ENCODE measurements around the gene HPDL. TPM values are rescaled to one million over a fixed set of nuclear protein-coding genes. Genes with fewer than 3 reads are reported as not detected.

The HPDL gene
- total RNA-seq, 4 donors from 2014 or later: 0.16 to 2.3 (median 1.1) TPM; not detected in 1

GRCh38 chr1:45321444-45321843, 5.3 kb upstream of the HPDL start:
- Histone ChIP-seq H3K4me1 (peaks cover 0 to 4% of the 10 kb centered on the region in 2 donors), H3K9me3 (no peaks in the 10 kb centered on the region), H3K27ac (no peak overlapping the region), H3K27me3 (no peaks in the 10 kb centered on the region), H3K36me3 (no peaks in the 10 kb centered on the region), H3K4me3 (no peak overlapping the region)
- intact Hi-C loops (cut with DNase I; ENCODE audit: low total_unique reads) (no loop called here), in situ Hi-C loops (cut with MboI; ENCODE audit: low sequenced_read_pairs in 4 of 4) (no loop called here)
- ATAC-seq (no peak), DNase-seq (no peak)
- TF ChIP-seq POLR2A (IDR thresholded peaks at IDR 0.05): no peak
- TF ChIP-seq, protein P1, sequence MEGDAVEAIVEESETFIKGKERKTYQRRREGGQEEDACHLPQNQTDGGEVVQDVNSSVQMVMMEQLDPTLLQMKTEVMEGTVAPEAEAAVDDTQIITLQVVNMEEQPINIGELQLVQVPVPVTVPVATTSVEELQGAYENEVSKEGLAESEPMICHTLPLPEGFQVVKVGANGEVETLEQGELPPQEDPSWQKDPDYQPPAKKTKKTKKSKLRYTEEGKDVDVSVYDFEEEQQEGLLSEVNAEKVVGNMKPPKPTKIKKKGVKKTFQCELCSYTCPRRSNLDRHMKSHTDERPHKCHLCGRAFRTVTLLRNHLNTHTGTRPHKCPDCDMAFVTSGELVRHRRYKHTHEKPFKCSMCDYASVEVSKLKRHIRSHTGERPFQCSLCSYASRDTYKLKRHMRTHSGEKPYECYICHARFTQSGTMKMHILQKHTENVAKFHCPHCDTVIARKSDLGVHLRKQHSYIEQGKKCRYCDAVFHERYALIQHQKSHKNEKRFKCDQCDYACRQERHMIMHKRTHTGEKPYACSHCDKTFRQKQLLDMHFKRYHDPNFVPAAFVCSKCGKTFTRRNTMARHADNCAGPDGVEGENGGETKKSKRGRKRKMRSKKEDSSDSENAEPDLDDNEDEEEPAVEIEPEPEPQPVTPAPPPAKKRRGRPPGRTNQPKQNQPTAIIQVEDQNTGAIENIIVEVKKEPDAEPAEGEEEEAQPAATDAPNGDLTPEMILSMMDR (IDR thresholded peaks at IDR 0.05 in 4 of 5, conservative IDR thresholded peaks at IDR 0.05 in 1 of 5): no peak

DNA sequence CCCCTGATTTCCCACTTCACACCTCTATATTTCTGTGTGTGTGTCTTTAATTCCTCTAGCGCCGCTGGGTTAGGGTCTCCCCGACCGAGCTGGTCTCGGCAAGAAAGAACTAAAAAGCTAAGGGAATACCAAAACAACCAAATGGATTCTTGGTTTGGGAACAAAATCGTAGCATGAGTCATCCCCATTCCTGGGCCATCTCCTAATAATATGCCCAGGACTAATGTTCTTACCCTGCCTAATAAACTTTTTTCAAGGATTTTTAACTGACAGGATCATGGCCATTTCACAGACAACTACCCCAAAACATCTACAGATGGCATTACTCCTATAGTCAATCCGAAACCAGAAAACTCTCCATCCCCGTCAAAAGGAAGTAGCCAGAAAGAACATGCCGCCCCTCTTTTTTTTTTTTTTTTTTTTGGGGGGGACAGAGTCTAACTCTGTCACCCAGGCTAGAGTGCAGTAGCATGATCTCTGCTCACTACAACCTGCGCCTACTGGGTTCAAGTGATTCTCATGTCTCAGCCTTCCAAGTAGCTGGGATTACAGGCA, 4.1 kb upstream of the HPDL start:
- in situ Hi-C loops (cut with MboI; ENCODE audit: low sequenced_read_pairs in 4 of 4): no loop called here
- DNase-seq (no peak), ATAC-seq (no peak)
- Histone ChIP-seq H3K4me3 (no peak overlapping the region), H3K36me3 (no peaks in the 10 kb centered on the region), H3K4me1 (peaks cover 5 to 14% of the 10 kb centered on the region in 2 donors), H3K27me3 (no peaks in the 10 kb centered on the region), H3K27ac (no peak overlapping the region), H3K9me3 (no peaks in the 10 kb centered on the region)
- TF ChIP-seq, protein P1 (IDR thresholded peaks at IDR 0.05 in 4 of 5, conservative IDR thresholded peaks at IDR 0.05 in 1 of 5): no peak
- TF ChIP-seq POLR2A (IDR thresholded peaks at IDR 0.05): no peak
- intact Hi-C loops (cut with DNase I; ENCODE audit: low total_unique reads): no loop called here

GRCh38 chr1:45325851-45326506, 716 bp upstream of the HPDL start:
- ATAC-seq: no peak
- in situ Hi-C loops (cut with MboI; ENCODE audit: low sequenced_read_pairs in 4 of 4): no loop called here
- H3K36me3 ChIP-seq: peaks cover 0 to 11% of the 10 kb centered on the region in 2 donors
- H3K27ac ChIP-seq: no peak overlapping the region
- DNase-seq: no peak
- no peak for TF ChIP-seq POLR2A (IDR thresholded peaks at IDR 0.05)
- TF ChIP-seq, protein P1 (IDR thresholded peaks at IDR 0.05 in 4 of 5, conservative IDR thresholded peaks at IDR 0.05 in 1 of 5): no peak
- peaks cover 5 to 23% of the 10 kb centered on the region in 2 donors for H3K4me1 ChIP-seq
- no peaks in the 10 kb centered on the region for H3K27me3 ChIP-seq
- H3K9me3 ChIP-seq: no peaks in the 10 kb centered on the region
- intact Hi-C loops (cut with DNase I; ENCODE audit: low total_unique reads): no loop called here
- H3K4me3 ChIP-seq: peak overlapping the region; percentile 66 to 72 (median 70)

GRCh38 chr1:45327644-45328515, 1.2 kb downstream of the HPDL start:
- DNase-seq (no peak), ATAC-seq (no peak)
- intact Hi-C loops (cut with DNase I; ENCODE audit: low total_unique reads): no loop called here
- TF ChIP-seq, protein P1 (IDR thresholded peaks at IDR 0.05 in 4 of 5, conservative IDR thresholded peaks at IDR 0.05 in 1 of 5): no peak
- no peak for TF ChIP-seq POLR2A (IDR thresholded peaks at IDR 0.05)
- Histone ChIP-seq H3K9me3 (no peaks in the 10 kb centered on the region), H3K4me3 (peak overlapping the region in 2 of 4 donors; percentile 66 to 72), H3K27me3 (no peaks in the 10 kb centered on the region), H3K36me3 (peaks cover 0 to 29% of the 10 kb centered on the region in 2 donors), H3K4me1 (peaks cover 5 to 23% of the 10 kb centered on the region in 2 donors), H3K27ac (no peak overlapping the region)
- in situ Hi-C loops (cut with MboI; ENCODE audit: low sequenced_read_pairs in 4 of 4): no loop called here
